Epithelial cell of esophagus (primary cell): Measurements from ENCODE around the gene CCL25.

Experiments
- DNase-seq: peaks from one replicate; pipeline ENCODE4 v3.0.0; 2010; ENCODE audit warnings: low read depth
- H3K4me3 ChIP-seq: 2 replicates; pipeline ENCODE4 v1.5.1; 2011; ENCODE audit warnings: mild to moderate bottlenecking, low read length, control low read depth
- TF ChIP-seq, protein P1 (sequence below): IDR thresholded peaks from 2 replicates; pipeline ENCODE4 v1.5.1; 2011; ENCODE audit warnings: low read depth, mild to moderate bottlenecking, low read length, control low read depth, inconsistent platforms; ENCODE audit not compliant: insufficient read depth; ENCODE audit errors: missing control alignments

Gene CCL25

DNA sequence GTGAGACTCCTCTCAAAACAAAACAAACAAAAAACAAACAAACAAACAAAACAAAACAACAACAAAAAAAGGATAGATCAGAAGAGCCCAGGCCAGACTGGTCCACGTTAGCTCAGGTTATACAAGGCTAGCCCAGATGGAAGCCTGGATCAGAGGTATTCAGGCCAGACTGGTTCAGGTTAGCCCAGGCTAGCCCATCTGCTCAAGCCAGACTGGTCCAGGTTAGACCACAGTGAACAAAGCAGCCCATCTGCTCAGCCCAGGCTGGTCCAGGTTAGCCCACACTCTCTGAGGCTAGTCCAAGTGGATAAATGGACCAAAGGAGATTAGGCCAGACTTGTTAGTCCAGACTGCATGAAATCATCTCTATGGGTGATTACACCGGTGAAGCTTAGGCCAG lies 41.2 kb downstream of the CCL25 start:
- DNase-seq, result no peak
- H3K4me3 ChIP-seq, result no peak overlapping the region
- TF ChIP-seq, protein P1, sequence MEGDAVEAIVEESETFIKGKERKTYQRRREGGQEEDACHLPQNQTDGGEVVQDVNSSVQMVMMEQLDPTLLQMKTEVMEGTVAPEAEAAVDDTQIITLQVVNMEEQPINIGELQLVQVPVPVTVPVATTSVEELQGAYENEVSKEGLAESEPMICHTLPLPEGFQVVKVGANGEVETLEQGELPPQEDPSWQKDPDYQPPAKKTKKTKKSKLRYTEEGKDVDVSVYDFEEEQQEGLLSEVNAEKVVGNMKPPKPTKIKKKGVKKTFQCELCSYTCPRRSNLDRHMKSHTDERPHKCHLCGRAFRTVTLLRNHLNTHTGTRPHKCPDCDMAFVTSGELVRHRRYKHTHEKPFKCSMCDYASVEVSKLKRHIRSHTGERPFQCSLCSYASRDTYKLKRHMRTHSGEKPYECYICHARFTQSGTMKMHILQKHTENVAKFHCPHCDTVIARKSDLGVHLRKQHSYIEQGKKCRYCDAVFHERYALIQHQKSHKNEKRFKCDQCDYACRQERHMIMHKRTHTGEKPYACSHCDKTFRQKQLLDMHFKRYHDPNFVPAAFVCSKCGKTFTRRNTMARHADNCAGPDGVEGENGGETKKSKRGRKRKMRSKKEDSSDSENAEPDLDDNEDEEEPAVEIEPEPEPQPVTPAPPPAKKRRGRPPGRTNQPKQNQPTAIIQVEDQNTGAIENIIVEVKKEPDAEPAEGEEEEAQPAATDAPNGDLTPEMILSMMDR, result no peak

DNA sequence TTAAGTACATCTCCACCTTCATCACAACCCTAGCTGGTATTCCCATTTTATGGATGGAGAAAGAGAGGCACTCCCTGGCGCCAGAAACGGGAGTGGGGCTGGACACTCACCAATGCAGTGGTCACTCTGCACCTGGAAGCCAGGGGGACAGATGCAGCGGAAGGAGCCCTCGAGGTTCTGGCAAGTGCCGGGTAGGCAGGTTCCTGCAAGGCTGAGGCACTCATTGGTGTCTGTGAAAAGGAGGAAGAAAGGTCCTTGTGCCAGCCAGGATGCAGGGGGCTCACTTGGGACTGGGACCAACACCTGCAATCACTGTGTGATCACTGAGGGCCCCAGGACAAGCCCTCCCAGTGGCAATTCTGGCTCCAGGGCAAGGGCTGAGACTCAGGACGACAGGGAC lies 41.8 kb downstream of the CCL25 start:
- no peak overlapping the region for H3K4me3 ChIP-seq
- no peak for DNase-seq
- TF ChIP-seq, protein P1, result no peak

DNA sequence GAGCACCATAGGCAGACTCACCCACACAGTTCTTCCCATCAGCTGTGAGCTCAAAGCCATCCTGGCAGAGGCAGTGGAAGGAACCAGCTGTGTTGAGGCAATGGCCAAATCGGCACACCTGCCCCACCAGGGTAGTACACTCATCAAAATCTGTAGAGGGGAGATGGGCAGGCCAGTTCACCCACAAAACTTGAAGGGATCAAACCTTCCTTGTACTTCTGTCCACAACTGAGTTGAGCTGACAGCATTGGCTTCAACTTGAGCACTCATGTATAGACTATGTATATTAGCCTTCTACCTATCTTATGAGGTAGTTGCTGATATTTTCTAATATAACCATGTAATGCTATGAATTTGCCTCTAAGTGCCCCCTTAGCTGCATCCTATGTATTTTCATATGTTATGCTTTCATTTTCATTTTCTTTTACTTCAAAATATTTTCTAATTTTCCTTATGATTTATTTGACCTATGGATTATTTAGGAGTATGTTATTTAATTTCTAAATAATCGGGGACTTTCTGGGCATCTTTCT lies 42.9 kb downstream of the CCL25 start:
- TF ChIP-seq, protein P1, result no peak
- DNase-seq, result no peak

DNA sequence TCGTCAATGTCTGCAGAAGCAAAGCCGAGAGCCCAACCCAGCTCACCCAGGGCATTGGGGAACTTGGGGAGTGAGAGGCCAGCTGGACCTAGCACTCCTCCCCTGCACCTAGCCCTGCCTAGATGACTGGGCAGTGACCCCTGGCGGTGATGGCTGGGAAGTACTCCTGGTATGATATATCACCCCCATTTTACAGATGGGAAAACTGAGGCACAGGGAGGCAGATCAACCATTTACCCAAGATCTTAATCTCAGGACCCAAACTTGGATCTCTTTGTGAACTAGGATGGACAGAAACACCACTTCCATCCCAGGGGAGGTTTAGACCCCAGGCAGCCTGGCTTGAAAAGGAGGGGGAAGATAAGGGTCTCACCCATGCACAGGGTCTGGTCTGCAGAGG lies 43.5 kb downstream of the CCL25 start:
- no peak overlapping the region for H3K4me3 ChIP-seq
- DNase-seq, result no peak
- TF ChIP-seq, protein P1, result no peak

More for the DNA sequence above, 42.9 kb downstream of the CCL25 start:
- no peak overlapping the region for H3K4me3 ChIP-seq

DNA sequence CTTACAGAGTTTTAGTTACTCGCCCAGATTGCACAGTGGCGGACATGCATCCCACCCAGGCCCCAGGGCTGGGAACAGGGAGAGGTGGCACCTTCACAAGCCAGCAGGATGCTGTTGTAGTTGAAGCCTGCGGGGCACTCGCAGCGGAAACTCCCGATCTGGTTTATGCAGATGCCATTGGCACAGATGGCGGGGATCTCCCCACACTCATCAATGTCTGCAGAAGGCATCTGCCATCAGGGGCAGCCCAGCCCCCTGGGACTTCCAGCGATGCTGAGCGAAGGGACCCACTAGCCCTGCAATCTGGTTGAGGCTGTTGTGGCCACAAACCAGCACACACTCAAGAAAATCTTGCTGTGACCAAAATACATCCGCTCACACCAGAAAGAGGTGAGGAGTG lies 44.6 kb downstream of the CCL25 start:
- no peak for DNase-seq
- TF ChIP-seq, protein P1, result no peak
- no peak overlapping the region for H3K4me3 ChIP-seq

DNA sequence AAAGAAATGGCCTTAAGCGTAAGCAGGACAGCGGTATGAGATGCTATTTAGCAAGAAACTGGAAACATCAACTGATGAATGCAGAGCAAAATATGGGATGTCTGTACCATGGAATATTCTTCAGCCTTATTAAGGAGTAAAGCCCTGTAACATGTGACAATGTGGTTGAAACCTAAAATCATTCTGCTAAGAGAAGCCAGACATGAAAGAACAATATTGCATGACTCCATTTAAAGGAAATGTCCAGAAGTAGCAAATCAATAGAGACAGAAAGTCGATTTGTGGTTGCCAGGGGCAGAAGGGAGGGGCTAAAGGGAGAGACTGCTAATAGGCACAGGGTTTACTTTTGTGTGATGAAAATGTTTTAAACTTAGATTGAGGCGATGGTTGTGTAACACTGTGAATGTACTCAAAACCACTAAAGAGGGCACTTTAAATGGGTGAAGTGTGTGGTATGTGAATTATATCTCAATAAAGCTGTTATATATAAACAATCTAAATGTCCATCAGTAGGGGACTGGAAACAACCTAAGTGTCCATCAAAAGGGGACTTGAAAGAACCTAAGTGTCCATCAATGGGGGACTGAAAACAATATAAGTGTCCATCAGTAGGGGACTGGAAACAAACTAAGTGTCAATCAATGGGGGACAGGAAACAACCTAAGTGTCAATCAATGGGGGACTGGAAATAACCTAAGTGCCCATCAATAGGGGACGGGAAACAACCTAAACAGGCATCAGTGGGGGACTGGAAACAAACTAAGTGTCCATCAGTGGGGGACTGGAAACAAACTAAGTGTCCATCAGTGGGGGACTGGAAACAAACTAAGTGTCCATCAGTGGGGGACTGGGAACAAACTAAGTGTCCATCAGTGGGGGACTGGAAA lies 45.4 kb downstream of the CCL25 start:
- no peak overlapping the region for H3K4me3 ChIP-seq
- no peak for DNase-seq
- TF ChIP-seq, protein P1, result no peak
